ENCODE data around the gene TWIST2.

TWIST2 gene

GRCh38 chr2:238874330-238875050, 26.6 kb downstream of the TWIST2 start:
- no peak for DNase-seq

GRCh38 chr2:238875101-238875470, 27.2 kb downstream of the TWIST2 start:
- DNase-seq: no peak

GRCh38 chr2:238875471-238876231, 27.8 kb downstream of the TWIST2 start:
- no peak for DNase-seq

- DNase-seq: no peak
Measured at GRCh38 chr2:238876232-238876630, 28.3 kb downstream of the TWIST2 start.

GRCh38 chr2:238878051-238878735, 30.3 kb downstream of the TWIST2 start:
- no peak for DNase-seq

- DNase-seq: no peak
Measured at GRCh38 chr2:238879043-238879442, 31.2 kb downstream of the TWIST2 start.

GRCh38 chr2:238879621-238880377, 31.9 kb downstream of the TWIST2 start:
- no peak for DNase-seq

GRCh38 chr2:238881353-238882081, 33.6 kb downstream of the TWIST2 start:
- DNase-seq: no peak

- DNase-seq: no peak
Measured at GRCh38 chr2:238882082-238882755, 34.3 kb downstream of the TWIST2 start.

GRCh38 chr2:238883421-238883901, 35.6 kb downstream of the TWIST2 start:
- no peak for DNase-seq

GRCh38 chr2:238884122-238884811, 36.4 kb downstream of the TWIST2 start:
- no peak for DNase-seq

GRCh38 chr2:238884812-238885408, 37.0 kb downstream of the TWIST2 start:
- DNase-seq: no peak

- DNase-seq: no peak
Measured at GRCh38 chr2:238886453-238887094, 38.7 kb downstream of the TWIST2 start.

GRCh38 chr2:238887616-238888015, 39.7 kb downstream of the TWIST2 start:
- DNase-seq: no peak

- DNase-seq: no peak
Measured at GRCh38 chr2:238888781-238889180, 40.9 kb downstream of the TWIST2 start.

GRCh38 chr2:238890131-238890530, 42.2 kb downstream of the TWIST2 start:
- DNase-seq: no peak

GRCh38 chr2:238890618-238891456, 43.0 kb downstream of the TWIST2 start:
- DNase-seq: no peak

GRCh38 chr2:238891457-238892203, 43.7 kb downstream of the TWIST2 start:
- DNase-seq: no peak

All from CD4-positive, alpha-beta T cell treated with Interleukin-6 for 4 hours (primary cell).